K562 (cell line): ENCODE measurements around the gene ECHDC3.

ENCODE experiments used
- ADNP ChIP-seq: fragments of 200-800 bp; sonication (Bioruptor generic); IDR thresholded peaks from 2 replicates; pipeline ENCODE4 v1.6.1; 2016; ENCODE audit warnings: missing genetic modification characterization, missing compliant biosample characterization
- CTBP1 ChIP-seq: fragments of 450-650 bp; IDR thresholded peaks from 2 replicates; pipeline ENCODE4 v1.6.1; 2016; ENCODE audit warnings: borderline replicate concordance
- JUN ChIP-seq, 2 experiments: sonication (generic) in 1 of 2; formaldehyde crosslinking in 1 of 2; IDR thresholded peaks; 2 replicates each; pipeline versions ENCODE4 v1.6.1 to v1.8.0; 2012 to 2022; ENCODE audit warnings: borderline replicate concordance in 2 of 2, mild to moderate bottlenecking in 2 of 2, improper control_type of control experiment in 1 of 2, low read depth in 1 of 2, low read length in 1 of 2, missing genetic modification reagents in 1 of 2
- KLF16 ChIP-seq: IDR thresholded peaks from 2 replicates; pipeline ENCODE4 v1.6.1; 2016; ENCODE audit warnings: antibody characterized with exemption
- MYC ChIP-seq, 2 experiments: fragments of 250-450 bp in 1 of 2; sonication (Bioruptor Pico) in 1 of 2; IDR thresholded peaks; 2 replicates each; pipeline versions ENCODE4 v1.5.1 to v1.6.1; 2012 to 2021; ENCODE audit warnings: low read depth in 2 of 2, borderline replicate concordance in 1 of 2, improper control_type of control experiment in 1 of 2, low read length in 1 of 2, mild to moderate bottlenecking in 1 of 2, moderate library complexity in 1 of 2
- NRF1 ChIP-seq, 2 experiments: fragments of 450-650 bp; IDR thresholded peaks in 1 of 2; conservative IDR thresholded peaks in 1 of 2; 2 replicates each; pipeline ENCODE4 v1.6.1; 2014; ENCODE audit warnings: mild to moderate bottlenecking in 2 of 2
- ZNF507 ChIP-seq: conservative IDR thresholded peaks from 2 replicates; pipeline ENCODE4 v1.6.1; 2017; ENCODE audit warnings: missing genetic modification characterization, missing compliant biosample characterization
- TF ChIP-seq, protein P1 (sequence below): sonication (generic); formaldehyde crosslinking; IDR thresholded peaks from 2 replicates; pipeline ENCODE4 v1.5.0; 2020; ENCODE audit warnings: missing genetic modification reagents
- TF ChIP-seq, protein P2 (sequence below), 3 experiments: IDR thresholded peaks in 2 of 3; conservative IDR thresholded peaks in 1 of 3; 2 replicates each; pipeline ENCODE4 v1.5.1; 2011 to 2012; ENCODE audit warnings: low read length in 3 of 3, mild to moderate bottlenecking in 3 of 3, control low read depth in 2 of 3, improper control_type of control experiment in 1 of 3, inconsistent platforms in 1 of 3, low read depth in 1 of 3, mixed read lengths in 1 of 3, moderate library complexity in 1 of 3; ENCODE audit not compliant: insufficient read depth in 2 of 3

DNA sequence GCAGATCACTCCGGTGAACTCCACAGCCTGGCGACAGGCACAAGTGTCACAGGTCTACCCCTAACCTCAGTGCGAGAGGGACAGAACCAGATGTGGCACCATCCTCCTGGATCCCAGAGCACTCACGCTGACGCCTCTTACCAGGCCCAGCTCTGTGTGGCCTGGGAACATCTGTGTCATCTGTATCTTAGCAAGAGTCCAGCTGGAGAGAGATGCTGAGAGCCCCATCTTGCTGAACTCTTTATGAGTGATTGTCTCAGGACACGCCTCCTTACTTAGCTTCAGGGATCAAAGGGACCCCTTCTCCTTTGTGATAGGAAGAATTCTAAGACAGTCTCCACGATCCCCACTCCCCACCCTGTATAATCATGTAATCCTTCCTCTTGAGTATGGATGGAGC is 71.0 kb downstream of the ECHDC3 start:
- TF ChIP-seq, protein P1, sequence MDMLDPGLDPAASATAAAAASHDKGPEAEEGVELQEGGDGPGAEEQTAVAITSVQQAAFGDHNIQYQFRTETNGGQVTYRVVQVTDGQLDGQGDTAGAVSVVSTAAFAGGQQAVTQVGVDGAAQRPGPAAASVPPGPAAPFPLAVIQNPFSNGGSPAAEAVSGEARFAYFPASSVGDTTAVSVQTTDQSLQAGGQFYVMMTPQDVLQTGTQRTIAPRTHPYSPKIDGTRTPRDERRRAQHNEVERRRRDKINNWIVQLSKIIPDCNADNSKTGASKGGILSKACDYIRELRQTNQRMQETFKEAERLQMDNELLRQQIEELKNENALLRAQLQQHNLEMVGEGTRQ (CRISPR knock-in tag): no peak
- no peak for TF ChIP-seq JUN (IDR thresholded peaks at IDR 0.05; ENCODE audit: borderline replicate concordance, low read depth, low read length)
- TF ChIP-seq JUN (CRISPR knock-in tag; IDR thresholded peaks at IDR 0.05; ENCODE audit: borderline replicate concordance): no peak
- TF ChIP-seq, protein P2, sequence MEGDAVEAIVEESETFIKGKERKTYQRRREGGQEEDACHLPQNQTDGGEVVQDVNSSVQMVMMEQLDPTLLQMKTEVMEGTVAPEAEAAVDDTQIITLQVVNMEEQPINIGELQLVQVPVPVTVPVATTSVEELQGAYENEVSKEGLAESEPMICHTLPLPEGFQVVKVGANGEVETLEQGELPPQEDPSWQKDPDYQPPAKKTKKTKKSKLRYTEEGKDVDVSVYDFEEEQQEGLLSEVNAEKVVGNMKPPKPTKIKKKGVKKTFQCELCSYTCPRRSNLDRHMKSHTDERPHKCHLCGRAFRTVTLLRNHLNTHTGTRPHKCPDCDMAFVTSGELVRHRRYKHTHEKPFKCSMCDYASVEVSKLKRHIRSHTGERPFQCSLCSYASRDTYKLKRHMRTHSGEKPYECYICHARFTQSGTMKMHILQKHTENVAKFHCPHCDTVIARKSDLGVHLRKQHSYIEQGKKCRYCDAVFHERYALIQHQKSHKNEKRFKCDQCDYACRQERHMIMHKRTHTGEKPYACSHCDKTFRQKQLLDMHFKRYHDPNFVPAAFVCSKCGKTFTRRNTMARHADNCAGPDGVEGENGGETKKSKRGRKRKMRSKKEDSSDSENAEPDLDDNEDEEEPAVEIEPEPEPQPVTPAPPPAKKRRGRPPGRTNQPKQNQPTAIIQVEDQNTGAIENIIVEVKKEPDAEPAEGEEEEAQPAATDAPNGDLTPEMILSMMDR (IDR thresholded peaks at IDR 0.05 in 2 of 3, conservative IDR thresholded peaks at IDR 0.05 in 1 of 3; ENCODE audit: insufficient read depth in 2 of 3, low read depth in 1 of 3, low read length in 3 of 3): no peak
- TF ChIP-seq ADNP (tag): no peak
- no peak for TF ChIP-seq MYC (IDR thresholded peaks at IDR 0.05; ENCODE audit: low read depth, low read length)
- no peak for TF ChIP-seq MYC (CRISPR knock-in tag; IDR thresholded peaks at IDR 0.05; ENCODE audit: borderline replicate concordance, low read depth)
- TF ChIP-seq ZNF507 (tag): no peak
- no peak for TF ChIP-seq CTBP1
- TF ChIP-seq NRF1 (conservative IDR thresholded peaks at IDR 0.05 in 1 of 2, IDR thresholded peaks at IDR 0.05 in 1 of 2): no peak
- TF ChIP-seq KLF16: no peak
